GM19035 (cell line): Measurements from ENCODE around the gene UGT2A3.
"Not testable (repeated sequence)": the region's sequence is repeated elsewhere in the genome, so short reads cannot be mapped to it uniquely, and the experiment has no call there.

Experiments
- ATAC-seq: cut with Tn5 transposase; IDR thresholded peaks from one replicate; pipeline ENCODE4 v1.9.1; 2021; ENCODE audit not compliant: unreplicated experiment

Gene UGT2A3

DNA sequence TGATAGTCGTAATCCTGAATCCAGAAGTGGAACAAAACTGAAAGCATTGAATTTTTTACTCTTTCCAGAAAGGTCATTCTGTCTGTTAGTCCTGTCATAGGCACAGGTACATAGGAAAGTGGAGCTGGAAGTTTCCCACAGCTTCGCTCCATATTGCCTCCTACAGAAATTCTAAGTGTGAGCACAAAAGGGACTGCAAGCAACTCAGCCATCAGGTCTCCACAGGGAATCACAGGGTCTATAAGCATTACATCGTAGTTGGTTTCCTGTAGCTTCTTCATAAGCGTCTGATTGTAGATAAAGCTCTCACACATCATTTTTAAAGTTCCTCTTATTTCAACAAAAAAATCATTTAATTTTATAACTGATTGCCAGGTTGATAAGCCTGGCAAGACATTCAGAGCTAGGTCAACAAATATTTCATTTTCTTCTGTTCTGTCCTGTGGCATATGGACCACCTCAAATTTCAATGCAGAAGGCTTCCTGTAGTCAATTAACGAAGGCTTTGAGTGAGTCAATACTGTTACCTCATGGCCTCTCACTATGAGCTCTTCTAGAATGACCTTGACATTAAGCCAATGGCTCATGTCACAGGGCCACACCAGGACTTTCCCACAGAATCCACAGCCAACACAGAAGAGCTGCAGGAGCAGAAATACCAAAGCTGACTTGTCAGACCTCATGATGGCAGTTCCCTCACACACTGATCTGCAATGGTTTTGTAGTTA is at the start of gene UGT2A3:
Gene UGT2A3, minus strand, starts transcription at position 727 of the 728 bp plus-strand sequence. Its CDS starts 44 bp downstream, at position 683.
- ATAC-seq: no peak

DNA sequence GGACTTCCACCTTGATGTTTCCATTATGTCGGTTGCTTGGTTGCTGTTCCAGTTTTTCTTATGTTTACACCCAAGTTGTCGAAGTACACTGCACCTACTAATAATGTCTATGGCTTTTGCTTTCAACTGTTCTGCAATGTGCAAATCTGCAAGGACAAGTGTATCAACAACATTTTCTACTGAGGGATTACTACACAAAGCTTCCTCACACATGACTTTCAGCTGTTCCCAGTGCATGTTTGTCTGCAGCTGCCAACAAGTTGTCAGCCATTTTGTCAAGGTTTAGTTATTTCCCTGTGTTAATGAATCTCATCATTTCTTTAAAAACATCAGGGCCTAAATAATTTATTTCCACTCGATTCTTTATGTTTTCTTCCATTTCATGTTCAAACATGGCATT is 45.4 kb upstream of the UGT2A3 start:
- no peak for ATAC-seq

DNA sequence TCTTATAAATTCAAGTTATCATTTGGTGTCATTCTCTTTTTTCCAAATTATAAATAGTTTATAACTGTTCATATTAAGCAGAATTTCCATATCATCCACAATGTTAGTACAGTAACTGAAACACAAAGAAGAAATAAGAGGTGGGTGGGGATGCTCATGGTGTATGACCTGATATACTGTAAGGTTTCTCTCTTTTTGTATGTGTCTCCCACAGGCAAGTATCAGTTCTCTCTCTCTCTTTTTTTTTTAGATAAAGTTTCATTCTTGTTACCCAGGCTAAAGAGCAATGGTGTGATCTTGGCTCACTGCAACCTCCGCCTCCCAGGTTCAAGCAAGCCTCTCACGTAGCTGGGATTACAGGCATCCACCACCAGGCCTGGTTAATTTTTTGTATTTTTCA is 43.7 kb upstream of the UGT2A3 start:
- no peak for ATAC-seq

DNA sequence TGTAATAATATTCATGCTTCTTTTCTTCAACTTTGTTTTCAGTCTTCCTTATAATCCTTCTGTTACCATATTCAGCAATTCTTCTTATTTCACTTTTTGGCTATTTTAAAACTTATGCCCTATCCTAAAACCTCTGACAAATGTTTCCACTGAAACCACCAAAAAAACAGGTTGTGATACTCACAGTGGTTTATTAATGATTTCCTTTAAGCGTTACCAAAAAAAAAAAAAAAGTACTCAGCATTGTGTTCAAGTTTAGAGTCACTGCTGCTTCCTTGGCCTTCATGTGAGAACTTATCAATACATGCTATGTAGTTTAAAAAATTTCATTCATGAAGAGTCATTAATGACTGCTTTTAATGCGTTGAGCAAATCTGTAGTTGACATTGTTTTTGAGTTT is 35.4 kb upstream of the UGT2A3 start:
- no peak for ATAC-seq

DNA sequence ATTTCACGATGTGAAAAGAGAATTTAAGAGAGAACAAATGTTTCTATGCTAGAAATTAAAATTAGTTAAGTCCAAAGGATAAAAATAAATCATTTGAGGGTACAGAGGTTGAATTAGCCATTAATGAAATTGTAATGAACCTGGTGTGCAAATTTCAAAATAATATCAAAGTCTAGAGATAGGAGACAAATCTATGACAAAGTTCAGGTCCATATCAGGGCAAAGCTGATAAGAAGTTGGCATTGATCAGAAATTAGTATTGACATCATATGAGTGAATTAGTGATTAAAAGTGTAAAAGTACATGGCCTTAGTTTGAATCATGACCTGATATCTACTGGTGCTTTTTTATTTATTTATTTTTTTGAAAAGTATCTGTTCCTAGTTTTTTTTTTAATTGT is 33.8 kb upstream of the UGT2A3 start:
- ATAC-seq: no peak

DNA sequence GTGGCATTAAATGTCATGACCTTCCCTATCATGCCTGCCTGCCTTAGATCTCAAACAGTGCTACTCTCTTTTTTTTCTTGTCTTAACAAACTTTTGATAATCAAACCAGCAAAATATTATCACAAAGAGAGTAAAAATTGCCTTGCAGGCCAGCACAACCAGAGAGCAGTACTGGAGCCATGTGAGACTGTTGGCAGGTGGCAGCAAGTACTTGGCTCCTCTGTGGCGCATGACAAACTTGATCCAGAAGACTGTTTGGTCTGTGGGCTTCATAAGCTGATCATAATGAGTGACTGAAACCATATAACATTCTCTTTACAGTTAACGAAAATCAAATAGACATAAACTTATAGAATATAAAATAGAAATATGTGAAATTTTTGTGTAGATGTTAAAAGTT is 33.3 kb upstream of the UGT2A3 start:
- ATAC-seq: no peak

DNA sequence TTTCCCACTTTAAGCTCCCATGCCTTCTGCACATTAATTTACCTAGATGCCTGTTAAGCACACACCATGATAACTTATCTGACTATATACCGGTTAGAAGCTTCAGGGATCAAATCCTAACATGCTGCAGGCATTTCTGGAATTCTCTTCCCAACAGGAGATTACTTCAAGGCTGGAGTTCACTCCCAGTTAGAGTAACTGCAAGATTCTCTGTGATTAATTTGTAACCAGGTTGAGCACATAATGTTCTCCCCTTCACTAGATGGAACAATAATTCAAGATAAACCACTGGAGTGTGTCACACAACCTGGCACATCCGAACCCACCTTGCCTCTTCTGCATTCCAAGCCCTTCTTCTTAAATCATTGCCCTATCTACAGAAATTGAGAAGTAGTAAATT is 11.8 kb upstream of the UGT2A3 start:
- ATAC-seq: no peak

DNA sequence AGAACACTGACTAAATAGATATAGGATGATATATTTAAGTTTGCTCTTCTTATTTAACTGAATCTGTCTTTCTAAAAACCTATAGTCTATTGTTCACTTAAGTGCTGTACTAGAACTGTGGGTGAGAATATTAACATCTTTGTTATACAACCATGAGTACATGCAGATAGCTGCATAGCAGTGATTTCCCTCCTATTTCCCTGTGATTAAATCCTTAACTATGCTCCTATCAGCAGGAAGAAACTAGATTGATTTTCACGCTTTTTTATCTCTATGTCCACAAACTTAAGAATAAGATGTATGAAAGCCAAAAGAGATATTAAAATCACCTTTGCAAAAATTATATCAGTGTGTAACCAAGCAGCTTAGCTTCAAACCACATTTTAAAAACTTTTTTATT is 11.3 kb upstream of the UGT2A3 start:
- no peak for ATAC-seq

DNA sequence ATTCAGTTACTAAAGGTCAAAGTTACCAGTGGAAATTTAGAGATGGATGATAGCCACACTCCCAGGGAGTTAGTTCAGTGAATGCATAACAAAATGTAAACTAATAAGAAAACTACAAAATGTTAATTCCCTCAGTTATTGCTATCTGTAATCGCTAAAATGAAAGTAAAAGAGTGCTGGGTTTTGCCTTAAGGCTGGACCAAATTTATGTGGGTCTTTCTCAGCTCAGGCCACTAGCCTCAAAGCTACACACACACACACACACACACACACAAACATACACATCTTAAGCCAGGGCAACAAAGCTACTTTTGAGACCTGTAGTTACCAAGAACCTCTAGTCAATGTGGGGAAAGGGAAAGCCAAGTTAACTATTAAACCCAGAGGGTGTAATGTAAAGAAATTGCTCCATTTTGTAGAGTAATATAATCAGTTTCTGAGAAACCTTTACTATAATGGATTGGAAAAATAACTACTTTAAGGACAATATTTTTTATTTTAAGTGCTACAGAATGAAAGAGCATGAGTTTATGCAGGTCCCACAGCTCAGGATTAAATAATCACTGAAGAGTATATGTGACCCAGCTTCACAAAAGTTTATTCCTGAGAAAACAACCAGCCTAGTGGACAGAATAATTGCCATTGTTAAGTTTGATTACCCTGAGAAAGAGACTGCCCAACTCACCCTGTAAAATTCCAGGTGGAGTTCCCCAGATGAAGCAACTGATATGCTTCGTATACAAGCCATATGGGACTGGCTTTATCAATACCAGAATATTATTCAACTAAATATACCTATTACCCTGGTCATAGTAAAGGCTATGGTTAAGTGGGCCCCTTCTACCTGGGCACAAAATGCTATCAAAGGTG is 8.9 kb upstream of the UGT2A3 start:
- no peak for ATAC-seq

DNA sequence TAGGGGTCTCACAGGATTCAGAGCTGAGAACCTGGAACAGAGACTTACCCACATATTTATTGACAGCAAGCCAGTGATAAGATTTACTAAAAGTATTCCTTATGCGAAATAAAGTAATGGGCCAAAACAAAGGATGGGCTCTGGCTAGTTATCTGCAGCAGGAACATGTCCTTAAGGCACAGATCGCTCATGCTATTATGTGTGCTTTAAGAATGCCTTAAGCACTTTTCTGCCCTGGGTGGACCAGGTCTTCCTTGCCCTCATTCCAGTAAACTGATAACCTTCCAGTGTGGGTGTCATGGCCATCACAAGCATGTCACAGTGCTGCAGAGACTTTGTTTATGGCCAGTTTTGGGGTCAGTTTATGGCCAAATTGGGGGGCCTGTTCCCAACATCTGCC is 7.5 kb upstream of the UGT2A3 start:
- not testable (repeated sequence) for ATAC-seq

DNA sequence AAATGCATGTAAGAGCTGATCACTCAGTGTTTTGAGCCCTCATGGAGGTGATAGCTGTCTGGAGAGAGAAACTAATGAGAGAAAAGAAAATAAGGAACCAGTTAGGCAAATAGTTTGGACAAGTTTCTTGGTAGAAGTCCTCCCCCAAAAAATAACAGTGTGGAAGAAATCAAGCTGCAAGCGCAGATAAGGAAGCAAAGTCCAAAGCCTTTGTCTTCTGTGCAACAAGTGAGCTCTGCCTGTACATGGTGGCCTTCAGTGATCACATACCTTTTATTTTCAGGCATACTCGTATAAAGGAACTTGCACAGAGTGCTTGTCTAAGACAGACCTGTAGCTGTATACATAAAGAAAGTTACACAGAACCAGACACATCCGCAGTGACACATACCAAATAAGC is 2.5 kb upstream of the UGT2A3 start:
- ATAC-seq: no peak

DNA sequence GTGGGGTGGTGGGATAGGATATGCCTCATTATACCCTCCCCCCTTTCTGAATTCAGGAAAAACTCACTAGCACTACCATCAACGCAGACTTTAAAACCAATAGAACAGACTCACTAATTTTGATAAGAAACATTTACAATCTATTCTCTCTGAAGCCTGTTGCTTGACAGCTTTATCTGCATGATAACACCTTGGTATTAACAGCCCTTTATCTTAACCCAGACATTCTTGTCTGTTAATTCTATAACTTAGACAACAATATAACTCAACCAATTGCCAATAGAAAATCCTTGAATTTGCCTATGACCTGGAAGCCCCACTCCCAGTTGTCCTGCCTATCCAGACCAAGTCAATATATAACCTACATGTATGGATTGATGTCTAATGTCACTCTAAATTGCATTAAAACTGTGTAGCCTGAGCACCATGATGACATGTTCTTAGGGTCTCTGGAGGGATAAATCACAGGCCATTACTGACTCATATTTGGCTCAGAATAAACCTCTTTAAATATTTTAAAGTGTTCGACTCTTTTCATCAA is 1.5 kb upstream of the UGT2A3 start:
- ATAC-seq: no peak

DNA sequence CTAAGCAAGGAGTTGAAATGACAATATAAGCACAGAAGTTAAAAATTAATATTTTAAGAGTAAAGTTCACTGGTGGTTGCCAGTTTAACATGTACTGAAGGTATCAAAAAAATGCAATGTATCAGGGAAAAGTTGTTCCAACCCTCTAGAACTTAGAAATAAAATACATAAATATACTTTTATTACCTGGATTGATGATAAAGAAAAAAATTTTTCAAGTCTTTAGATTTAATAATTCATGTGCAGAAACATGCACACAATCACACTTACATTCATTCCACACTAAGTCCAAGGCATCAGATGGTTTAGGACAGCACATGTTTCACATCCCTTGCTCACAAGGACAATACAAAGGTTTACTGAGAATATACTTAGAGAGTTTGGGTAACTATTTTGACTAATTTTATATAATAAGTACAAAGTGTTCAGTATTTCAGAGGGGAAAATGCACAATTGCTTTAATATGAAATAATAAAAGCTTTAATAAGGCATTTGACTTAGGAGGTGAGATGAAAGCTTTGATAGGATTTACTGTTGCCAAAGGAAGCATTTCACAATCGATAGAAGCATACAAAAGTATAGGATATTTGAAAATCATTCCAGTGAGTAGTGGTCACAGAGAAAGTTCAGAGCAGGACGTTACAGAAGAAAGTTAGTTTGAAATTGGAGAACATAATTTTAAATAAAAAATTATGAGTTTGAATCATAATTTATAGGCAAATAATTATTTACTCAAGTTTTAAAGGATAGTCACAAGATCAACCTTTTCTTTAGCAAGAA is 392 bp upstream of the UGT2A3 start:
- no peak for ATAC-seq

DNA sequence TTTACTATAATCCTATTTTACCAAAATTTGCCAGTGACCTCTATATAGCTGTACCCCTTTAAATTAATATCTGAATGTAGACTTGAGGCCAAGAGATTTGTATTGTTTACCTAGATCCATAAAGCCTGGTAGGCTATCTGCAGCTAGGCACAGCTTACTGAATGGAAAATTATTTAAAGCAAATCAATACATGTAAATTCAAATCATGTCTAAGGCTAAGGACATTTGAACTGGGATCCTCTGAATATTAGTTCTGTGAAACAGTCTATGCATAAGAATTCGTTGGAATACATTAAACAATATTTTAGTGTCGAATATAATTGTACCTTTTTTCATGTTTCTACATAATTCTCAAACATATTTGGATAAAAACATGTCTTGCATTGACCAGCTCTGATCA is 1.6 kb downstream of the UGT2A3 start:
- no peak for ATAC-seq

DNA sequence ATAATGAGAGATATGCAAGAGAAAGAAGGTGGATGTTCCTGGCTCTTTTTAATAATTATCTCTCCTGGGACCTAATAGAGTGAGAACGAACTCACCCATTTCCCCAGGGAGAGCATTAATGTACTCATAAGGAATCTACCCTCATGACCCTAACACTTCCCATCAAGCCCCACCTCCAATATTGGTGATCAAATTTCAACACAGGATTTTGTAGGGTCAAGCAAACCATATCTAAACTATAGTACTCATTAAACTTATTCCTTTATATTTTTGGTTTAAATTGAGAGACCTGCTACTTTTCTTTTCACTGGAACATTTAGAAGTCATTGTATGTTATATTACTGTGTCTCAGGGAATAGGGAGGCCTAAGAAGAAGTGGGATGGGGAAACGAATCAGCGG is 2.6 kb downstream of the UGT2A3 start:
- ATAC-seq: no peak

DNA sequence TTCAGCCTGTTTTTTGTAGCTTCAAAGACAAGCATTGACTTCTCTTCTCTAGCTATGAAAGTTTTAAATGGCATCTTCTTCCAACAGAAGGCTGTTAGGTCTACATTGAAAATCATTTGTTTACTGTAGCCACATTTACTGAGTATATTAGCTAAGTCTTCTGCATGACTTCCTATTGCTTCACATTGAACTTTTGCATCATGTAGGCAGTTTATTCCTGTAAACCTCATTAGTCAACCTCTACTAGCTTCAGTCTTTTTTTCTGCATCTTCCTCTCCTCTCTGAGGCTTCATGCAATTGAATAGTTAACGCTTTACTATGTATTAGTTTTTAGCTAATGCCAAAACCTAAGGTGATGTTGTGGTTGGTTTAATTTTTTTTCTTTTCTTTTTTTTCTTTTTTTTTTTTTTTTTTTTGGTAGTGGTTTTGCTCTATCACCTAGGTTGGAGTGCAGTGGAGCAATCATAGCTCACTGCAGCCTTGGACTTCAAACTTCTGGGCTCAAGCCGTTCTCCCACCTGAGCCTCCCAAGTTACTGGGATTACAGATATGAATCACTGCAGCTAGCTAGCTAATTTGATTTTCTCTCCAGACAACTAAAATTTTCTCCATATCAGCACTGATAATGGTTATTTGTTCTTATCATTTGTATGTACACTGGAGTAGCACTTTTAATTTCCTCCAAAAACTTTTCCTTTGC is 3.4 kb downstream of the UGT2A3 start:
- no peak for ATAC-seq

DNA sequence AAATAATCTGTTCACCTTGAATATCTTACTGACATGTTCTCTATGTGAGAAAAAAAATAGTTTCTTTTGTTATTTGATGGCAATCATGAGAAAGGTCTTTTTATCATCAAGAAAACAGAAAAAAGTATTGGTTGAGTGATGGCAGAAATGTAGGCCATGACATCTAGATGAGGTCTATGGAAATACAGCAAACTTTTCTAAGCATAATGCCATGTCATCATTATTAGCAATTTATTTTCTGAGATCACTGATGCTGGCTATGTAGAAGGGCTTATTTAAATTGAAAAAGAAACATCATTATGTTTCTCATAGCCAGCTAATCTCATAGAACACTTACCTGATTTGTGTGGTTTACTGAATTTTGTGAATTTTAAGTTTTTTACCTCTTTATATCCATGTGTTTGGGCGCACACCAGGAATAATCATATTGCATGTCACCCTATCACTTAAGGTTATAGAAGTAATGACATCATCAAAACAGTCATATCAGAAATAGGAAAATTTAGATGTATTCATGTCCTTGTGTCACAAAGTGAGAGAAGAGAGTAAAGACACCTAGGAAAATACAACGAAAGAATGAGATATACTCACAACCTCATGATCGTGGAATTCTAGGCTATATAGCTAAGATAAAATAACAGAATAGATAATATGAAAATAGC is 22.4 kb downstream of the UGT2A3 start:
- no peak for ATAC-seq

DNA sequence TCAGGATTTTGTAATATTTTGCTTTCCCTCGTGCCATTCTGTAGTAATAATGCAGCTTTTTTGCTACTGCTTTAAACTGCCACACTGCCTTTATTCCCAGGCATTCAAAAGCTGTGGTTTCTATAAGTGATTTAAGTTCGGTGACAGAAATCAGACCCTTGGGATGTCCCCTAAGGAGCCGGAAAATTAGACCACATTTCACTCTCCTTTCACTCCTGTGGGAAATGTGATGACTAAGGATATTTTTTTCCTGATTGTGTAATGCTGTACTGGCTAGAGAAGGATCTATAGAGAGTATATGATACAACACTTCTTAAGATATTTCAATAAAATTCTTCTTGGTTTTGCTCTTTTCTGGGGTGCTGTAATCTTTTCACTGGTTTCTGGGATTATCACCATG is 24.4 kb downstream of the UGT2A3 start:
- no peak for ATAC-seq

DNA sequence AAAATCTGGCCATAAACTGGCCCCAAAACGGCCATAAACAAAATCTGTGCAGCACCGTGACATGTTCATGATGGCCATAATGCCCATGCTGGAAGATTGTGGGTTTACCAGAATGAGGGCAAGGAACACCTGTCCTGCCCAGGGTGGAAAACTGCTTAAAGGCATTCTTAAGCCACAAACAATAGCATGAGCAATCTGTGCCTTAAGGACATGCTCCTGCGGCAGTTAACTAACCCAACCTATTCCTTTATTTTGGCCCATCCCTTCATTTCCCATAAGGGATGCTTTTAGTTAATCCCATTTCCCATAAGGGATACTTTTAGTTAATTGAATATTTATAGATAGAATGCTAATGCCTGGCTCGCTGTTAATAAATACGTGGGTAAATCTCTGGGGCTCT is 29.4 kb downstream of the UGT2A3 start:
- not testable (repeated sequence) for ATAC-seq

DNA sequence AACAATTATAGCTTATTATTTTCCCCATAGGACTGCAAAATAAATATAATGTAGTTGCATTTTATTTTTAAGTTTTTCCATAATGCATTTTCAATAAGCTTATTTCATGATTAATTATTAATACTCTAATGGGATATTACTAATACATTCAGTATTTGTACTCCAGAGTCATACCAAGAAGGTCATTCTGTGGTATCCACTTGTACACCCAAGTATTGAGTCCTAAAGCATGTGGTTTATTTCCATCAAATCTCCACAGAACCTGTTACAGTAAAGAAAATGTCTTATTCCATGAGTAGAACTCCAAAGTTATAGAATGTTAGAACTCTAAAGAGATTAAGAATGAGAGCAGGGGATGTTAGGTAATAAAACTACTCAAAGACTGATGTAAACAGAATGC is 30.6 kb downstream of the UGT2A3 start:
- ATAC-seq: no peak
